ENCODE results near the gene NLRP1. TPM values are rescaled to one million over a fixed set of nuclear protein-coding genes. Genes with fewer than 3 reads are reported as not detected.

Gene NLRP1
- total RNA-seq, 2 experiments from 2014 or later = 39.9 to 45.0 TPM

DNA sequence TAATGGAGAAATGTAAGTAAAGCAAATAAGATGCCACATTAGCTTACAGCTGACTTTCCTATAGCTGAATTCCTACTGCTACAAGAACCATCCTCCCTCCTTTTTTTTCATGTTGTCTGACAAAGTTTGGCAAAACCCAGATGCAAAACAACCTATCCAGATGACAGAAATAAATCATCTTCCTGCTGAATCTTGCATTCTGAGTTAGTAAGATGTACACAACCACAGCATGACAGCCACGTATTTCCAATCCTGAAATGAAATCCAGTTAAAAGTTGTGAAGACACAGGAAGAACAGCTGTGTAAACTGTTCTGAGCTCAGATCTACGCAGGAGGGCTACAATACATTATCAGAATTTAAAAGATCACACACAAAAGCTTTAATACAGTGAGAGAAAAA is 110.4 kb downstream of the NLRP1 start:
- Mint-ChIP-seq H3K4me3 (no peak overlapping the region), H3K27ac (no peak overlapping the region), H3K9me3 (no peaks in the 10 kb centered on the region), H3K4me1 (ENCODE audit: low read depth) (peaks cover 11% of the 10 kb centered on the region), H3K36me3 (peaks cover 33% of the 10 kb centered on the region), H3K27me3 (no peaks in the 10 kb centered on the region)
- no peak for DNase-seq
- CTCF ChIA-PET = interaction anchor here (2.0 kb wide), 1 partner anchor 35 kb away, joined by 9 read pairs; the partner anchor contains the start of gene C1QBP
- intact Hi-C loops (cut with micrococcal nuclease) = no loop called here
- POLR2A ChIA-PET = no interaction called here

DNA sequence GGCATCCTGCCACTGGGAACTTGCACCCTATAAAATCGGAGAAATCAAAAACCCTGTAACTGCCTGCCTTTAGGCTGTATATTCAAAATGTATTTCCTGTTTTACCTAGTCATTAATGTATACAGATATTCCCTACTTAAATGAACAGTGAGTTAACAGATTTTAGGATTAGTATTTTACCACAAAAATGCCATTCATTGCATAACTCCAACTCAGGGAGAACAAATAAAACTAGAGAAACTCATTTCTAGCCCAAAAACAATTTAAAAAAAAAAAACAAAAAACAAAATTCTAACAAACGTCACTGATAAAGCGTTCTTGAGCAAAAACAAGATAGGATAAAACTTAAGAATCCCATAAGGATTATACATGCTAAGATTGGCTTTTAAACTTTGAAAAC is 111.8 kb downstream of the NLRP1 start:
- intact Hi-C loops (cut with micrococcal nuclease) = no loop called here
- DNase-seq = no peak
- no peaks in the 10 kb centered on the region for H3K9me3 Mint-ChIP-seq
- ChIA-PET POLR2A (no interaction called here), CTCF (no interaction called here)
- H3K27me3 Mint-ChIP-seq = no peaks in the 10 kb centered on the region
- H3K27ac Mint-ChIP-seq = no peak overlapping the region
- no peak overlapping the region for H3K4me3 Mint-ChIP-seq
- H3K36me3 Mint-ChIP-seq = peaks cover 21% of the 10 kb centered on the region
- H3K4me1 Mint-ChIP-seq (ENCODE audit: low read depth) = peaks cover 16% of the 10 kb centered on the region

DNA sequence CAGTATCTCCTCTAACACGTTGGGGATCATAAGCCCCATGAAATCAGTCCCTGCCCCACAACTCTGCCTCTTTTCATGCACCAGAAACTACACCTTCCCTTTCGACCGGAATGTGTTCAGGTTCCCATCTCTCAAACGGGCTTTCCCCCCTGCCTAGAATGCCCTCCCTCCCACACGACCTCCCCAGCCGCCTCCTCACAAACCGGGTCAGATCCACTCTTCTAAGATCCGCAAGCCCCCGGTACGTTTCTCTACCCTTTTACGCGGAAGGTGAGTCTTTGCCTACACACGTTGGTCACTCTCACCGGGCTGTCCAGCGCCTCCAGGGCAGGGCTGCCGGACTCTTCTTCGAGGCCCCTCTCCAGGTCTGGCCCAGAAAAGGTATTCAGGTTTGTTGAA is 116.2 kb downstream of the NLRP1 start:
- ChIA-PET POLR2A (interaction anchor here (1.0 to 3.7 kb wide), 4 partner anchors 18 to 56 kb away, joined by 3 to 29 read pairs (median 5); partner anchors contain the start of genes C1QBP, DERL2 and MIS12), CTCF (interaction anchor here (1.6 to 2.2 kb wide), 2 partner anchors 18 to 29 kb away, joined by 4 to 11 read pairs; partner anchors contain the start of genes C1QBP and DERL2)
- peaks cover 40% of the 10 kb centered on the region for H3K4me1 Mint-ChIP-seq (ENCODE audit: low read depth)
- intact Hi-C loops (cut with micrococcal nuclease) = loop anchor here (5.0 kb wide), 1 partner anchor 51 kb away; the partner anchor contains the start of gene NUP88
- H3K27ac Mint-ChIP-seq = peak overlapping the region; percentile 40
- H3K36me3 Mint-ChIP-seq = peaks cover 3% of the 10 kb centered on the region
- H3K27me3 Mint-ChIP-seq = no peaks in the 10 kb centered on the region
- DNase-seq = peak; percentile 30
- no peaks in the 10 kb centered on the region for H3K9me3 Mint-ChIP-seq
- peak overlapping the region; percentile 85 for H3K4me3 Mint-ChIP-seq

DNA sequence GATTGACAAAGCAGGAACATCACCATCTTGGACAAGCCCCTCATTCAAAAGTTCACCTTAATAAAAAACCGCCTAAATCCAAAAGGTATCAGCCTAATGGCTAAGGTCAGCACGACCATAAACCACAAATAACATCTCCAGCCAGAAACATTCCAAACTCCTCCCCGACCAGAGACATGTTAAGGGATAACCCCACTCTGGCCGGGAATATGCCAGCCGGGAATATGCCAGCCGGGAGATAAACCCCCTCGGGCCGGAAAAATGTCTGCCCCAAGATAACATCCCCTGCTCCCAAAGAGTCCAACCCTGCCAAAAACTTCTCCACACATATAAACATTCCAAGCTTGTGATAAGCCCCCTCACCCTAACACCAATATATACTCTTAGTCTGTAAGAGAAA is 116.9 kb downstream of the NLRP1 start:
- Mint-ChIP-seq H3K27me3 (no peaks in the 10 kb centered on the region), H3K36me3 (peaks cover 2% of the 10 kb centered on the region), H3K27ac (no peak overlapping the region), H3K4me1 (ENCODE audit: low read depth) (peaks cover 40% of the 10 kb centered on the region), H3K4me3 (peak overlapping the region; percentile 85), H3K9me3 (no peaks in the 10 kb centered on the region)
- intact Hi-C loops (cut with micrococcal nuclease) = loop anchor here (5.0 kb wide), 1 partner anchor 50 kb away; the partner anchor contains the start of gene NUP88
- CTCF ChIA-PET = interaction anchor here (2.2 kb wide), 1 partner anchor 28 kb away, joined by 11 read pairs; the partner anchor contains the start of gene C1QBP
- POLR2A ChIA-PET = interaction anchor here (3.7 kb wide), 1 partner anchor 18 kb away, joined by 29 read pairs; the partner anchor contains the start of genes DERL2 and MIS12
- DNase-seq = no peak

DNA sequence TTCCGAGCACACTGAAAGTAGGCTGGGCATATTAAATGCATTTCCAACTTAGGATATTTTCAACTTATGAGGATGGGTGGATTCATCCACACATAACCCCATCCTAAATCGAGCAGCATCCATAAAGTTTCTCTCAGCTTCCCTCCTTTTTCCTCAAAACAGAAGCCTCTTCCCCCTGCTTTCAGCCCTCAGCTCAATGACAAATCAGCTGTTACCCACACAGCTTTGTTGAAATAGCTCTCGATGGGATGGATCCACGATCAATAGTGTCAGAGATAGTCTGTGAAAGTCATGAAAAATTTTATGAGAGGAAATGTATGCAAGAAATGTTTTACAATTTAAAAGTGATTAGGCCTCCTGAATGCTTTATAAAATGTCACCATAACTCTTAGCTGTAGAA is 118.0 kb downstream of the NLRP1 start:
- peaks cover 5% of the 10 kb centered on the region for H3K36me3 Mint-ChIP-seq
- H3K27me3 Mint-ChIP-seq = no peaks in the 10 kb centered on the region
- DNase-seq = no peak
- H3K4me1 Mint-ChIP-seq (ENCODE audit: low read depth) = peaks cover 40% of the 10 kb centered on the region
- peak overlapping the region; percentile 85 for H3K4me3 Mint-ChIP-seq
- H3K9me3 Mint-ChIP-seq = no peaks in the 10 kb centered on the region
- intact Hi-C loops (cut with micrococcal nuclease) = loop anchor here (5.0 kb wide), 1 partner anchor 49 kb away; the partner anchor contains the start of gene NUP88
- ChIA-PET POLR2A (interaction anchor here (0.6 kb wide), 2 partner anchors 26 to 68 kb away, joined by 3 read pairs; no protein-coding TSS in a partner anchor), CTCF (interaction anchor here (1.0 to 1.2 kb wide), 2 partner anchors 22 to 27 kb away, joined by 4 to 9 read pairs; partner anchors contain the start of gene C1QBP)
- no peak overlapping the region for H3K27ac Mint-ChIP-seq

DNA sequence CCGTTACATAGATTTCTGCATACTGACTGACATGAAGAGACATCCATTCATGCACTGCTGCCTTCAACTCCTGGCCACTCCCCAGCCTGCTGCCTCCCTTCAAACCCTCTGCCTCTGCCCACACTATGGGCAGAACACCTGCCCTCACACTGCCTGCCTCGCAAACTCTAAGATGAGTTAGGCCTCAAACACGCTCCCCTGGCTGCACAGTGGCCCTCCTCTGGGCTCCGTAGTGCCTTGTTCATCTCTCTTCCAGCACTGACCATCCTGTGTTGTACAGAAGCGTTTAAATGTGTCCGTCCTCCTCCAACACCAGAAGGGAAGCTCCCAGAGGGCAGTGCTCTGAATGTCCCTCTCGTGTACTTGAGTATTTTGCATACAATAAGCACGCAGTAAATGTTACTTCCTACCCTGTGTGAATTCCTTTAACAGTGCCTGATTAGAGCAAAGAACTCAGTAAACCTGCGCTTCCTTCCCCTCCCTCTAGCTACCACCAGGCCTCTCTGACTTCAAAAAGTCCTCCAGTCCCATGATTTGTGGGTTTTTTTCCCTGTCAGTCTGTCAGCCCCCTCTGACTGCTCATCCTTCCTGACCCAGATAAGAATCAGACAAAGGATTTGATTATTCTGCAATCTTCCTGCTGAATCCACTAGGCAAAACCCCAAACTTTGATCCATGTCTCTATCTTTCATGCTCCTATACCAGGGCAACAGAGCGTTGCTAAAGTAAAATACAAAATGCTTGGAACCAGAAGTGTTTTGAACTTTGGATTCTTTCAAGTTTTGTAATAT is 119.4 kb downstream of the NLRP1 start:
- no peak overlapping the region for H3K27ac Mint-ChIP-seq
- peaks cover 36% of the 10 kb centered on the region for H3K4me1 Mint-ChIP-seq (ENCODE audit: low read depth)
- ChIA-PET CTCF (interaction anchor here (0.7 to 3.0 kb wide), 2 partner anchors 25 to 274 kb away, joined by 3 to 14 read pairs; partner anchors contain the start of gene C1QBP), POLR2A (no interaction called here)
- peaks cover 13% of the 10 kb centered on the region for H3K36me3 Mint-ChIP-seq
- H3K9me3 Mint-ChIP-seq = no peaks in the 10 kb centered on the region
- intact Hi-C loops (cut with micrococcal nuclease) = loop anchor here (5.0 kb wide), 1 partner anchor 48 kb away; the partner anchor contains the start of gene NUP88
- H3K4me3 Mint-ChIP-seq = no peak overlapping the region
- no peak for DNase-seq
- no peaks in the 10 kb centered on the region for H3K27me3 Mint-ChIP-seq

Other genes starting within 250 kb of the NLRP1 start
- 100 to 1,000 TPM; 110 to 113 TPM for gene NUP88, start 164.8 kb downstream of the NLRP1 start, total RNA-seq
- gene RPAIN, start 164.3 kb downstream of the NLRP1 start, total RNA-seq = 10 to 100 TPM; 51.7 to 53.4 TPM
- gene C1QBP, start 145.4 kb downstream of the NLRP1 start, total RNA-seq = 100 to 1,000 TPM; 342 TPM
- gene DHX33, start 115.5 kb downstream of the NLRP1 start, total RNA-seq = 10 to 100 TPM; 21.8 to 21.9 TPM
- gene DERL2, start 98.3 kb downstream of the NLRP1 start, total RNA-seq = 10 to 100 TPM; 54.8 to 57.8 TPM
- 10 to 100 TPM; 30.4 to 32.0 TPM for gene MIS12, start 97.9 kb downstream of the NLRP1 start, total RNA-seq

All from activated CD4-positive, alpha-beta memory T cell treated with anti-CD3 and anti-CD28 coated beads for 36 hours (primary cell).